Esophagus (tissue), 2 donors: ENCODE measurements around the gene UXT. TPM values are rescaled to one million over a fixed set of nuclear protein-coding genes. Genes with fewer than 3 reads are reported as not detected.

Experiments
- H3K27ac ChIP-seq, 2 donors: one replicate each; pipeline ENCODE4 v1.5.1; 2013; ENCODE audit warnings: low read depth in 2 of 2, mild to moderate bottlenecking in 2 of 2, inconsistent platforms in 1 of 2, low read length in 1 of 2, moderate library complexity in 1 of 2
- H3K27me3 ChIP-seq, 2 donors: one replicate each; pipeline ENCODE4 v1.6.1; 2013; ENCODE audit warnings: low read length in 2 of 2, control low read depth in 1 of 2, mild to moderate bottlenecking in 1 of 2; ENCODE audit not compliant: insufficient read depth in 2 of 2, control insufficient read depth in 1 of 2
- H3K36me3 ChIP-seq, 2 donors: one replicate each; pipeline ENCODE4 v1.6.1; 2013; ENCODE audit warnings: low read length in 1 of 2; ENCODE audit not compliant: control insufficient read depth in 2 of 2, insufficient read depth in 2 of 2
- H3K4me1 ChIP-seq, 2 donors: one replicate each; pipeline ENCODE4 v1.6.1; 2013; ENCODE audit warnings: low read length in 1 of 2; ENCODE audit not compliant: control insufficient read depth in 2 of 2, insufficient read depth in 2 of 2
- H3K4me3 ChIP-seq, 2 donors: one replicate each; pipeline ENCODE4 v1.5.1; 2013; ENCODE audit warnings: low read length in 2 of 2, mild to moderate bottlenecking in 2 of 2, low read depth in 1 of 2, moderate library complexity in 1 of 2
- H3K9me3 ChIP-seq, 2 donors: one replicate each; pipeline ENCODE4 v1.6.1; 2013; ENCODE audit warnings: mild to moderate bottlenecking in 2 of 2, low read depth in 1 of 2, low read length in 1 of 2, moderate library complexity in 1 of 2; ENCODE audit not compliant: control insufficient read depth in 2 of 2, insufficient read depth in 1 of 2
- WGBS, 2 donors: extraction: QIAGEN DNeasy Blood & Tissue Kit; methylation state at CpG; one replicate each; pipeline ENCODE4 v1.1.7; 2013; 5-methylcytosine and 5-hydroxymethylcytosine counted together
- polyA plus RNA-seq, 2 donors: library from polyadenylated mRNA; stranded (reverse); fragments of 200-250 nt; gene quantifications; one replicate each; pipeline ENCODE4 v1.2.3, GENCODE V29; 2013
- donor health status: healthy with polysubstance abuse.
- donor health status: Bipolar disorder and iron deficiency.

The UXT gene
- polyA plus RNA-seq, 2 donors: 77.6 to 121 TPM

DNA sequence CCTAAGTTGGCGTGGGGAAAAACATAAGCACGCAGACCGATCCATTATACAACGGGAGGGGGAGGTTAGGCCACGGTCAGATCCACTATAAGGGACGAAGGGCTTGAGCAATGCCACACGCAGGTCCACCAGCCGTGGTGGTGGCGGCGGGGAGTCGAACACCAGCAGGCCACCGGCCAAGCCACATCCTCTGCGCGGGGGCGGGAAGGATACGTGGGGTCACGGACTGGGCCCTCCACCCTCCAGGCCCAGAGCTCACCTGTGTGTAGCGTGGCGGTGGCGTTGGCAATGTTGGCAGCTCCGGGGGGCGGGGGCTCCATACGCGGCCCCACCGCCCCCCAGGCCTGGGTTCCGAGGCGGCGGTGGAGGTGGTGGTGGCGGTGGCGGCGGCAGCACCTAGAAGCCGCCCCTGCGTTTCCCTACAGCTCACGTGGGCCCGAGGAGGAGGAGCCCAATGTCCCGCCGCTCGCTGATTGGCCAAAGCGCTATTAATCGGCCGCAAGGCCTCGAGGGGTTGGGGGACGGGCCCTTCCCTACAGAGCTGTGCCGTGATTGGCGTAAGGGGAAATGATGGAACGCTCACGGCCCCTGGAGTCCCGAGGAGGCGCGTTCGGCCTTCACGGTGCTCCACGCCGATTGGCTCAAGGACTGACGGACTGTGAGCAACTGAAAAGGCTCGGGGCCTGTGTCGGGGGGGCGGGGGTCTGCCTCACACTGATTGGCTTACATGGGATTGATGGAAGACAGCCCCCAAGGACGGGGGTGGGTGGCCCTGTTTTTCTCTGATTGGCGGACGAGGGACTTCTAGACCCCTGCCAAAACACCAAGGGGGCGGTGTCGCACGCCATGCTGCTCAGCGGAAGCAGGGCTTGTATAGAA, 8.6 kb downstream of the UXT start, which contains the start of gene ELK1:
Gene ELK1 (minus strand): TSS at position 400 of the 879 bp plus-strand sequence. CDS start 9,122 bp downstream, outside the sequence.
- Histone ChIP-seq H3K27ac (peak within 1 kb of the TSS; percentile 73 to 80), H3K27me3 (no peaks in the 10 kb centered on the region), H3K36me3 (no peaks in the 10 kb centered on the region), H3K4me1 (peaks cover 0 to 2% of the 10 kb centered on the region in 2 donors), H3K4me3 (peak within 1 kb of the TSS; percentile 49 to 86), H3K9me3 (no peaks in the 10 kb centered on the region)
- WGBS, 2 donors: 0 to 40% methylated on average over 61 to 64 of the region's 65 CpGs

DNA sequence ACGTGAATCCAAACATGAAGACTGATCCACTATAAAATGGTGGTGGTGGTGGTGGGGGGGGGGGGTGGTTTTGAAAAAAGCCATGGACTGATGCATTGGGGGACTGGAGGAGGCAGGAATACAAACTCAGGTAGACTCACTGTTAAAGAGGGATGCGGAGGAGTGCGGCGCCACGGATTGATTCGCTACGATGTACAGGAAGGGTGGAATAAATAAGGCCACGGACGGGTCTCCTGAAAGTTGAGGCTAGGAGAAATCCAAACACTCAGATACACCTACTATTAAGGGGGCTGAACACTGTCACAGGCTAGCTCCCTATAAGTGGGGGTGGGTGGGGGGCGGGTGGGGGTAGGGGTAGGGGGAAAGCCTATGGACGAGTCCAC, 9.2 kb downstream of the UXT start:
- H3K36me3 ChIP-seq: no peaks in the 10 kb centered on the region
- H3K27ac ChIP-seq: peak overlapping the region; percentile 73 to 74
- 0 to 37% methylated on average over 10 to 11 of the region's 11 CpGs for WGBS, 2 donors
- H3K9me3 ChIP-seq: no peaks in the 10 kb centered on the region
- no peaks in the 10 kb centered on the region for H3K27me3 ChIP-seq
- H3K4me1 ChIP-seq: peaks cover 0 to 2% of the 10 kb centered on the region in 2 donors
- peak overlapping the region; percentile 49 to 86 for H3K4me3 ChIP-seq

DNA sequence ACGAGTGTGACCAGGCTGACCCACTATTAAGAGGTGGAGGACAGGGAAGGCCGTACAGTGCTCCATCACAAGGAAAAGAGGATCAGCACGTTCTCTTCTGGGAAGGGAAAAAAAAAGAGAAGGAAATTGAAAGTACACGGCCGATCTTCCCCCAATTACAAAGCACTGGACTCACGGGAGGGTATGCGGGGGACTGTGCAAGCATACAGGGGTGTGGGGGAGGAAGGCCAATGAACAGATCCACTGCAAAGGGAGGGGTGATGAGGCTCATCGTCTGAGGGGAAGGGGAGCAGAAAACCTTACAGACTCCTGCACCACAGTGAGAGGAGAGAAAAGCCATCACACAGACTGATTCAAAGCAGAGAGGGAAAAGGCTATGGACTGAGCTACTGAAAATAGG, 9.7 kb downstream of the UXT start:
- Histone ChIP-seq H3K36me3 (no peaks in the 10 kb centered on the region), H3K27me3 (no peaks in the 10 kb centered on the region), H3K4me3 (peak overlapping the region; percentile 3 to 49), H3K4me1 (peaks cover 0 to 2% of the 10 kb centered on the region in 2 donors), H3K9me3 (no peaks in the 10 kb centered on the region), H3K27ac (no peak overlapping the region)
- WGBS, 2 donors: 9 to 35% methylated on average over 8 of the region's 8 CpGs

DNA sequence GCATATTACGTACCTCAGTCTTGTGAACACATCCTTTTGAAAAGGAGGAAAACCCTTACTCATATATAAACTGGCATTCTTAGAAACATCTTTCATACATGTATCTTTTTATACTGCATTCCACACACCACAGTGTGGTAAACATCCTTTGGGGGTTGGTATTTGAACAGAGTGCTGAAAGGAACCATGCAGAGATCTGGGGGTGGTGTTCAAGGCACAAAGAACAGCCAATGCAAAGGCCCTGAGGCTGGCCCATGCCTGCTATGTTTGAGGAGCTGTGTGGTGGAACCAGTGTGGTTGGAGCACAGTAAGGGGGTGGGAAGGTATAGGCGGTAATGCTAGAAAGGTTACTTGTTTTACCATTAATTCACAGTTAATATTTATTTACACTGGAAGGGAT, 10.6 kb downstream of the UXT start:
- H3K27me3 ChIP-seq: no peaks in the 10 kb centered on the region
- H3K4me1 ChIP-seq: peaks cover 0 to 2% of the 10 kb centered on the region in 2 donors
- H3K4me3 ChIP-seq: no peak overlapping the region
- 71 to 72% methylated on average over 2 of the region's 2 CpGs for WGBS, 2 donors
- no peak overlapping the region for H3K27ac ChIP-seq
- no peaks in the 10 kb centered on the region for H3K9me3 ChIP-seq
- no peaks in the 10 kb centered on the region for H3K36me3 ChIP-seq

DNA sequence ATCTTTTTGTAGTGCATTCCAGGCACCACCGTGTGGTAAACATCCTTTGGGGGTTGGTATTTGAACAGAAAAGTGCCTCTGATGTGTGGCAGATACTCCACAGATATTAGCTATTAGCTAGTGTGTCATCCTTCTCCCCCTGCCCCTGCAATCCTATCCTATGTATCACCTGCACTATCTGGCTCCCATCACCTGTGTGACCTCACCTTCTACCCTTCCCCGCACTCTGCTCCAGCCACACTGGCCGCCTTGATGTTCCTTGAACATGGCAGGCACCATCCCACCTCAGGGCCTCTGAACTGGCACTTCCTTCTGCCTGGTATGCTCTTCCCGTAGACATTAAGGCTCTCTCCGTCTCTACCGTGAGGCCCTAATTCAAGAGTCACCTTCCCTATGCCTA, 12.3 kb downstream of the UXT start:
- Histone ChIP-seq H3K4me1 (peaks cover 0 to 2% of the 10 kb centered on the region in 2 donors), H3K27ac (no peak overlapping the region), H3K4me3 (no peak overlapping the region), H3K36me3 (no peaks in the 10 kb centered on the region), H3K27me3 (no peaks in the 10 kb centered on the region), H3K9me3 (no peaks in the 10 kb centered on the region)
- WGBS, 2 donors: 76 to 80% methylated on average over 6 of the region's 6 CpGs

DNA sequence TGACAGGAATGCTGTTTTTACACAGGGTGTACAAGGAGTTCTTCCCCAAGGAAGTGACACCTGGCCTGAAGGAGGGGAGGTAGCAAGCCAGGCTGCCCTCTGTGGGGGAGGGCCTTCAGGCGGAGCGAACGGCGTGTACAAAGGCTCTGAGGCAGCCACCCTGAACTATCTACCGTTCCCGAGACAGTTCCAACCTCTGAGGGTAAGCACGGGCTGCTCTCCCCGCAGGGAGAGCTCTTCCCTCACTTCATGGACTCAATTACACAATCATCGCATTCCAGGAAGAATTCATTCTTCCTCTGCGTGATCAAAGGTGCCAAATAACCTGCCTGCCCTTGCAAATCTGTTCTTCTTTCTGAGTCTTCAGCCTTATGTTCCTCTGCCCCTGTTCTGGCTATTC, 13.4 kb downstream of the UXT start:
- Histone ChIP-seq H3K4me3 (no peak overlapping the region), H3K4me1 (no peaks in the 10 kb centered on the region), H3K27ac (no peak overlapping the region), H3K9me3 (no peaks in the 10 kb centered on the region), H3K27me3 (no peaks in the 10 kb centered on the region), H3K36me3 (no peaks in the 10 kb centered on the region)
- WGBS, 2 donors: 64 to 72% methylated on average over 10 of the region's 10 CpGs

DNA sequence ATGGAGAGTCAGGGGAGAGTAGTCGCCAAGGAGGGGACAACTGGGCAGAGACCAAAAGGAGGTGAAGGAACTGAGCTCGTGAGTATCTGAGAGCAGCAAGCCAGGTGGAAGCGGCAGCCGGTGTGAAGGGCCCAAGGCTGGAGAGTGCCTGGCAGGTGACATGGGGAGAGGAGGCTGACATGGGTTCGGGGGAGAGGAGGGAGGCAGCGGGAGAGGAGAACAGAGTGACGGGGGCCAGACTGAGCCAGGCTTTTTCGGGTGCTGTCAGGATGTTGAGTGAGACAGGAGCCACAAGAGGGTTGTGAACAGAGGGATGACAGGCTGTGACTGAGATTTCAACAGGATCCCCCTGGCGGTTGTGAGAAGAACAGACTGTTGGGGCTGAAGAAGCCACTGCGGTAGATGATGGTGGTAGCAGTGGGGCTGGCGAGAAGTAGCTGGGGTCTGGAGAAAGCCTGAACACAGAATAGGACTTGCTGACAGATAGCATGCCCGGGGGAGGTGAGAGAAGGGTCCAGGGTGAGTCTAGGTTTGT, 14.4 kb downstream of the UXT start:
- Histone ChIP-seq H3K27me3 (no peaks in the 10 kb centered on the region), H3K4me1 (no peaks in the 10 kb centered on the region), H3K4me3 (no peak overlapping the region), H3K36me3 (no peaks in the 10 kb centered on the region), H3K27ac (no peak overlapping the region), H3K9me3 (no peaks in the 10 kb centered on the region)
- WGBS, 2 donors: 67 to 71% methylated on average over 12 of the region's 12 CpGs

DNA sequence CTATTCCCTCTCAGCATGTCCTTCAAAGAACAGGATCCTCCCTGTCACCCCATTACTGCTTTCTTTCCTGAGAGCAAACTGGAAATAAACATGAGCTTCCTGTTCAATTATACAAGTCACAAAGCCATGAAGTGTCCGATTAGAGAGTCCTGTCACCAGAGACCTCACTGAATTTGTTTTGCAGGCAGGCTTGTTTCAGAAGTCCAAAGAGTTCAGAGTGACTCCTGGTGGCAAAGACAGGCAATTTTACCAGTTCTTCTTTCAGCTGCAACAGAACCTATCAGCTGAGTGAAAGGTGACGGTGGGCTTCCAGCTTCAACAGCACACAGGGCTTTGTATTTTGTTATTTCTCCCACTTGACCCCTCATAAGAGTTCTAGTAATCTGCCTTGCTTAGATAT, 15.1 kb downstream of the UXT start:
- Histone ChIP-seq H3K9me3 (no peaks in the 10 kb centered on the region), H3K4me3 (no peak overlapping the region), H3K27ac (no peak overlapping the region), H3K36me3 (peaks cover 0 to 1% of the 10 kb centered on the region in 2 donors), H3K27me3 (no peaks in the 10 kb centered on the region), H3K4me1 (no peaks in the 10 kb centered on the region)
- 28 to 35% methylated on average over 2 of the region's 2 CpGs for WGBS, 2 donors

DNA sequence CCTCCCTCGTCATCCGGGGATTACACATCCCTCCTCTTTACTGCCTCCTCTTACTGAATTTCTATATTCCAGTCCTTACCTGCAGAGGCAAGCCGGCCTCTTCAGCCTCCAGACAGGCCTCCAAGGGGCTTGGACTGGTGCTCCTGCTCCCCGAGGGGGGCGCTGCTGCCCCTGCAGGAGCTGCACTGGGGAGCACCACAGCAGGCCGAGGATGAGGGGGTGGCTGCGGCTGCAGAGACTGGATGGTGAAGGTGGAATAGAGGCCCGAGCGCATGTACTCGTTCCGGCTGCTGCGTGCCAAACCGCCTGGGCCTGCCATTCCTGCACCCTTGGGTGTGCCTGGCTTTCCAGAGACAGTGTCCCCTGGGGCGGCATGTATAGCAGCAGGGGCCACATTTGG, 20.2 kb downstream of the UXT start:
- no peak overlapping the region for H3K4me3 ChIP-seq
- WGBS, 2 donors: 89 to 95% methylated on average over 14 of the region's 14 CpGs
- H3K27ac ChIP-seq: no peak overlapping the region
- no peaks in the 10 kb centered on the region for H3K4me1 ChIP-seq
- no peaks in the 10 kb centered on the region for H3K9me3 ChIP-seq
- H3K36me3 ChIP-seq: peaks cover 0 to 21% of the 10 kb centered on the region in 2 donors
- no peaks in the 10 kb centered on the region for H3K27me3 ChIP-seq
